Lower leg skin (tissue), 3 donors: ENCODE data around the gene MEOX2.

Experiments
- CTCF ChIP-seq, 3 donors: fragments of 450-650 bp; IDR thresholded peaks; one replicate each; pipeline ENCODE4 v1.5.1; 2016; ENCODE audit warnings: antibody characterized with exemption in 3 of 3, mild to moderate bottlenecking in 3 of 3, moderate library complexity in 2 of 3
- POLR2A ChIP-seq, 2 donors: fragments of 450-650 bp; IDR thresholded peaks; one replicate each; pipeline ENCODE4 v1.6.1; 2016 to 2017; ENCODE audit warnings: antibody characterized with exemption in 2 of 2, mild to moderate bottlenecking in 1 of 2, moderate library complexity in 1 of 2

- TF ChIP-seq CTCF (IDR thresholded peaks at IDR 0.05) (no peak), POLR2A (IDR thresholded peaks at IDR 0.05) (no peak)
Observed at GRCh38 chr7:15650787-15651186, 35.7 kb downstream of the MEOX2 start.
